ENCODE data around the gene ARIH2.
"Not testable (repeated sequence)": the region's sequence is repeated elsewhere in the genome, so short reads cannot be mapped to it uniquely, and the experiment has no call there.

ARIH2 gene

DNA sequence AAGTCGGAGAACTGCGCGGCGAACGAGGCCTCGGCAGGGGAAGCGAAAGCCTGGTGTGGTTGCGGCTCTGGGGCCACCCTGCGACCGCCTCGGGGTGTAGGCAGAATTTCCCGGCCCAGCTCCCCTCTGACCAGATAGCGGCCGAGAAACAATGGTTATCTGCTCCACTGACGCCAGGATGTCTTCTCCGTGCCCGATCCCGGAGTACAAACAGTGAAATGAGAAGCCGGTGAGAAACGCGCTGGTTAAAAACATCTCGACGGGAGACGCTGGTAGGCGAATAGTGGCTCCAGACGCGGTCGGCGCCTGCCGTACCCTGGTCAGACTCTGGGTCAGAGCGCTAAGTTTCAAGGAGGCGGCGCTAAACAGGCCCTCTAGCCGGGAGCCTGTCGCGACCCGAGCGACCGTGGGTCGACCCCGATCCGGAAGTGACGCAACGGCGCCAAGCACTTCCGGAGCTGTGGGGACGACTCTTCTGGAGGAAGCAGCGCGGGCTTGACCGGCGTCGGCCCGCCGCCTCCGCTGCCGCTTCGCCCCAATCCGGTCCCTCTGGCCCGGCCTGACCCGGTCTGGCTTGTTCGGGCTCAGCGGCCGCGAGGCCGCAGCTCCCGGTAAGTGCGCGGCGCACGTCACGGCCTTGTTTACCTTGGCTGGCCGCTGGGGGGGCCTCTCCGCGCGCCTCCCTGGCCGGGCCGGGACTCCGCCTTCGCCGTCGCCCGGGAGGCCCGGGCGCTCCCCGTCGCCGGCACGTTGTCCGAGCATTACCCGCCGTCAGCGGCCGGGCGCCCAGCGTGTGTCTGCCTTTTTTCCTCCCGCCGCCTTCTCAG is at the start of gene ARIH2:
TSS of gene ARIH2 (plus strand) at position 455 of the 827 bp plus-strand sequence. CDS start 8,717 bp downstream, outside the sequence.
- DNase-seq (ENCODE audit: low read depth, low spot score): peak; percentile 77

DNA sequence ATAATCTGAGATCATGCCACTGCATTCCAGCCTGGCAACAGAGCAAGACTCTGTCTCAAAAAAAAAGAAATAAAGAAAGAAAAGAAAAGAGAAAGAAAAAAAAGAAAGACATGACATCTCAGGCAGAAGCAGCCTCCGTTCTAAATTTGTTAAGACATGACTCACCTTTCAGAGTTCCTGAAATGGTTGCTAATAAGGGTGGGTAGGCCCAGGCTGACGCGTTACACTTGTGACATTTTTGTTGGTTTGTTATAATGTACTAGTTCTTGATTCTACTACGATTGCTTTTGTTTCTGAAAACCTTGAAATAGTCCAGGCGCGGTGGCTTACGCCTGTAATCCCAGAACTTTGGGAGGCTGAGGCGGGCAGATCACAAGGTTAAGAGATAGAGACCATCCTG is 41.0 kb upstream of the ARIH2 start:
- DNase-seq (ENCODE audit: low read depth, low spot score): no peak

DNA sequence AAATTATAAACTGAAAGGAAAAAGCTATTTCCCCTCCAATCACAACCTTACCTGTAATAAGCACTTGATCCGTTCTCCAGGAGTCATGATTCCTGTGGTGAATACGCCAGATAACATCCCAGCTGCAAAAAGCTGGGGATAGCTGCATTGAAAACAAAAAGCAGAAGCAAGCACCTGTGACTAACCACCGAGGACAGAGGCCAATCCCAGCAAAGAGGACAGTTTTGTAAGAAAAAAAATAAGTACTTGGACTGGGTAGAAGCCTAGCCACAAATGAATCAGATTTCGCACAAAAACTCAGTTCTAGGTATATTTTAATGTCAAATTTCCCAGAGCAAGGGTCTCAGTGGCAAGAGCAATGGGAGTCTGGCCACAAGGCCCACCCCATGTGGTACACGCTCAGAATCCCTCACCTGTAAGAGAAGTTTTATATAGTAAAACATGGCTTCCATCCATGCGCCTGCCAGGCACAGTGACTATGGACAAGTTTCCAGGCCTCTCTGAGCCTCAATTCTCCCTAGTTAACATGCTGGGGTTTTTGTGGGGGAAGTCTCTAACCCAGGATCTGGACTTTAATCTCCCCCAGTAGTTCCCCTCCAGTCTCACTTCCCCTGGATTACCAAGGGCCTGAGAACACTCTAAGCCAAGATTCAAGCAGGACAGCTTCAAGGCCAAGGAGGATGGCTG is 39.2 kb upstream of the ARIH2 start:
- no peak for DNase-seq (ENCODE audit: low read depth, low spot score)

DNA sequence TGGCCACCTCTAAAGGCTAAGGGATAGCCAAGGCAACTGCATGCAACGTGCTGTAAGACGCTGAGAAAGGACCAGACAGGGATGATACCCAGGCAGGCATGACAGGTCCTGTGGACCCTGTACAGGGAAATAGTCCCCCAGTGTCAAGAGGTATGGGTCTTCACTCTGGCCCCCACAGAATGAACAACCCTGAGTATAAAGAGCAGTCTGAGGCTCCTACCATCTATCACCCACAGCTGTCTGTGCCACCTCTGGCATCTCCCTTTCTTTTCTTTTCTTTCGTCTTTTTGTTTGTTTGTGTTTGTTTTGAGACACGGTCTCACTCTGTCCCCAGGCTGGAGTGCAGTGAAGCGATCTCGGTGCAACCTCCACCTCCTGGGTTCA is 38.7 kb upstream of the ARIH2 start:
- DNase-seq (ENCODE audit: low read depth, low spot score): no peak

GRCh38 chr3:48881006-48881405 is 37.6 kb upstream of the ARIH2 start:
- DNase-seq (ENCODE audit: low read depth, low spot score): no peak

GRCh38 chr3:48881652-48882114 is 37.0 kb upstream of the ARIH2 start:
- no peak for DNase-seq (ENCODE audit: low read depth, low spot score)

DNA sequence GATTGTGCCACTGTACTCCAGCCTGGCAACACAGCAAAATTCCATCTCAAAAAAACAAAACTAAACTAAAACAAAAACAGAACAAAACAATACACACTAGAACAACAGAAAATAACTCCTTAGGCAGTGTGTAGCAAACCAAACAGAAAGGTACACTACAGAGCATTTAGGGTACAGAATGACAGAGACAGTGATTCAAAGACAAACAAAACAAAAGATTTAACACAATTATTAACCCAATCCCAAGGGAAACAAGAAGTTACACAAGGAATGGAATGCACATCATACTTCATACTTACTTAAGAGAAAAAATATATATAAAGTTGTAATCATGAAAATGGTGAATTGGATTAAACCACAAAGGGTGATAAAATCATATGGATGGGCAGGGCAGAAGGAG is 32.9 kb upstream of the ARIH2 start:
- no peak for DNase-seq (ENCODE audit: low read depth, low spot score)

DNA sequence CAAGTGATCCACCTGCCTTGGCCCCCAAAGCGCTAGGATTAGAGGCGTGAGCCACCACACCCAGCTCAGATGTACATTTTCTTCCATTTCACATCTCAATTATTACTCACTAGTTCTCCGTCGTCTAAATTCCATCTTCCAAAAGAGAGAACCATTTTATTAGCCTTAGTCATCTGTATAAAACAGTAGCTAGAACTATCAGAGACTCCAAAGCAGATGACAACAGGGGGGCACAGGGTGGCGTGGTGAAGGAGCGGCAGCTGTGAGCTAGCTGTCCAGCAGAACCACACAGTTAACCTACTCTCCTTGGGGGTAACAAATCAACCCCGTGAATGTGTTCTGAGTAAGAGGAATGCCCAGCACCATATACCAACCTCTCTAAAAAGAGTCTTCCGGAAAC is 27.0 kb upstream of the ARIH2 start:
- no peak for DNase-seq (ENCODE audit: low read depth, low spot score)

GRCh38 chr3:48894516-48894915 is 24.1 kb upstream of the ARIH2 start:
- no peak for DNase-seq (ENCODE audit: low read depth, low spot score)

- no peak for DNase-seq (ENCODE audit: low read depth, low spot score)
These were observed 21.7 kb upstream of the ARIH2 start for GRCh38 chr3:48896936-48897335.

GRCh38 chr3:48897460-48898376 is 20.9 kb upstream of the ARIH2 start:
- DNase-seq (ENCODE audit: low read depth, low spot score): no peak

DNA sequence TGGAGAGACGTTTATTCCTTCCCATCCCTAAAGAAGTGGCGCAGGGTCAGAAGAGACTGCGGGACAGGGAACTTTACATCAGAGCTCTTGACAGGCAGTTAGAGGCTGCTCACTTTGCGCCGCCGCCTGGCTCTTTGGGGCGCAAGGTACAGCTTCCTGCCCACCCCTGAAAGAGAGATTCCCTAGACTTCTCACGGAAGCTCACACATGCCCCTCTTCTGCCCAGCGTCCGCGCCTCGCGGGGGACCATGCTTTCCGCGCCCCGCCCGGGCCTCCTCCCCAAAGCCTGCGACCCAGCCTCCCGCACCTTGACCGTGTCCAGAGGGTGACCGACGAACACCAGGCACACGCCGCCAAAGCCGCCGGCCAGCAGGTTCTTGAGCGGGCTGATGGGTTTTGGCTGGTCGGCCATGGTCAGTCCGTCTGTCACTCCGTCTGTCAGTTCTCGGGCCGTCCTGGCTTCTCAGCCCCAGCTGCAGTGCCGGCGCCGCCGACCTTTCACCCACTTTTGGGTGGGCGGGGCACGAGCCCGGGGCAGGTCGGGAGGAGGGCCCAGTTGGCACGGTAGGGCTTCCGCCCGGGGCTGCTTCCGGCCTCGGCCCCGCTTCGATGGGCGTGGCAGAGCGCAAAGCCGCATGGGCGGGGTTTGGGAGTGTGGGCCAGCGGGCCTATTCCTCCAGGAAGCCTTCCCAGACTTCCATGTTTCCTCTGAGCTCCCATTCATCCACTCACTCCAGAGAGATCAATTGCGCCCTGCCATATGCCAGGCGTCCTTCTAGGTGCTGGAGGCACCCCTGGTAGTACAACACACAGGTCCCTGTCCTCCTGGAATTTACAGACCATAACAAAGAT is 20.0 kb upstream of the ARIH2 start, which contains the start of gene SLC25A20:
TSS of gene SLC25A20 (minus strand) at position 500 of the 852 bp plus-strand sequence. CDS start at position 412, 88 bp downstream.
- peak; percentile 86 for DNase-seq (ENCODE audit: low read depth, low spot score)

- DNase-seq (ENCODE audit: low read depth, low spot score): no peak
These were observed 19.4 kb upstream of the ARIH2 start for GRCh38 chr3:48899273-48899672.

- DNase-seq (ENCODE audit: low read depth, low spot score): not testable (repeated sequence)
These were observed 11.6 kb upstream of the ARIH2 start for GRCh38 chr3:48907026-48907425.

DNA sequence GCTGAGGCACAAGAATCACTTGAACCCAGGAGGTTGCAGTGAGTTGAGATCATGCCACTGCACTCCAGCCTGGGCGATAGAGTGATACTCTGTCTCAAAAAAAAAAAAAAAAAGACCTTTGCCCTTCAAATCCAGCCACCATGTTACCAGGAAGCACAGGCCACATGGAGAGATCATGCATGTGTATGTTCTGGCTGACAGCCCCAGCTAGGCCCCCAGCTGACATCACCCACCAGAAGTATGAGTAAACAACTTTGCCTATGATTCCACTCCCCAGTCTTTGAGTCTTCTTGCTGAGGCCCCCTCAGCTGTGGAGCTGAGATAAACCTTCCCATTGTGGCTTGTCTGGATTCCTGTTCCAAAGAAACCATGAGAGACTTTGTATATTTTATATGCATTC is 3.3 kb upstream of the ARIH2 start:
- no peak for DNase-seq (ENCODE audit: low read depth, low spot score)

DNA sequence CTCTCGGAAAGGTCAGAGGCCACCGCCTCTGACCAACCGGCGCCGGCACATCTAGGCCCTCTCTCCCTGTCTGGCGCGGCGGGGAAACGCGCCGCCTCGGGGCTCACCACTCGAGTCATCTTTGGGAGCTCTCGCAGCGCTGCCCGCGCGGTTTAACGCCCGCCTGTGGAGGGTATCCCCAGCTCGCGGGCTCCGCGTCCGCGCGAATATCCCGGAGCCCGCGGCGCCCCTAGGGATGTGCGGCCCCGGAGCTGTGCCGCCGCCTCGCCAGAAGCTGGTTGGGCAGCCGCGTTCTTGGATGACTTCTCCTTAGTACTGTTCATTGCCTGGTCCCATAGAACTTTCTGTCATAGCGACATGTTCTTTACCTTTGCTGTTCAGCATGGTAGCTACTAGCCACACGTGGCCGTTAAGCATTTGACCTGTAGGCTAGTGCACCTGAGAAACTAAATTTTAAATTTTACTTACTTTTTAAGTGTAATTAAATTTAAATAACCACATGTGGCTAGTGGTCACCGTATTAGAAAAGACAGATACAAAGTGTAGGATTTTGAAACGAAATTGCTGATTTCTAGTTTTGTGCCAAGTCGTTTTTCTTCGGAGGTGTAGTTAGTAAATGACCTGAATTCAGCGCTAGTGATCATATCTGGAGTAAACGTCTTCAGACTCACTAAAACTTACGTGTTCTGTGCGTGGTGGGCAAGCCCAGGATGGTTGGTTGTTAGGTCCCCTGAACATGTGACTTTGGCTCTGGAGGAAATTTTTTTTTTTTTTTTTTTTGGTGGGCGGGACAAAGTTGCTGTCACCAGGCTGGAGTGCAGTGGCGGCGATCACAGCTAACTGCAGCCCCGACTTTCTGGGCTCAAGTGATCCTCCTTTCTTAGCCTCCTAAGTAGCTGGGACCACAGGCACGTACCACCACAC is 835 bp downstream of the ARIH2 start:
- no peak for DNase-seq (ENCODE audit: low read depth, low spot score)

- no peak for DNase-seq (ENCODE audit: low read depth, low spot score)
These were observed 8.1 kb downstream of the ARIH2 start for GRCh38 chr3:48926425-48927392.

DNA sequence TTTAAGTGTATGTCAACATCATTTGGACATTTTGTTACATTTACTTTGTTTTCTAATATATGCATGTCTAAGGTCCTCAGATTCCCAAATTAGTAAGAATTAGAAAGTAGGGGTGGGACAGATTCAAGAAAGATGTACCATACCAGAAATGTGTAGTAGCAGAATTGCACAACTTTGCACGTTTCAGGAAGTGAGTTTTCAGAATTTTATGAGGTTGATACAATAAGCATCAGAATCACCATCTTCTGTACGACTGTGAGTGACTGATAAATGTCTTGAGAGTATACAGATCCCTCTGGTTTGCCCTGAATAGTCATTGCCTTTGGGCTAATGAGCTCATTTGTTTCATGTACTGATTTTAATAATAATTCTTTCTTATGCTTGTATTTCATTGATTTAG is 9.3 kb downstream of the ARIH2 start:
- DNase-seq (ENCODE audit: low read depth, low spot score): no peak

DNA sequence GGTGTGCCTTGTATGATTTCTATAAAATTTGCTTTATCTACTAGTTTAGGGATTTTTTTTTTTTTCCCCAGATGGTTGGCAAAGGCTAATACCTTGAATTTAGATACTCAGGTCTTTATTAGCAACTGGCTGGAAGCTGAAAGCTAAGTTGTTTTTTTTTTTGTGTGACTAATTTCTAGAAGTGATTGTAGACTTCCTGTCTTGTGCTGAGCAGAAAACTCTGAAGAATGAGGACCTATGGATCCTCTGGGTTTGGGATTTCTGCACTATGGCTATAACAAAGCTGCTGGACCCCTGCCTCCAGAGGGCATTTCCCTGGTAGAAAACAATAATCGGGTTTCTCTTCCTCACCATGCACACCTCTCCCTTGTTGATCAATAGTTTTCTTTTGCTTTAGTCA is 10.0 kb downstream of the ARIH2 start:
- DNase-seq (ENCODE audit: low read depth, low spot score): no peak

All from activated CD4-positive, CD25-positive, alpha-beta regulatory T cell treated with anti-CD3 and anti-CD28 coated beads, Interleukin-2, amount 50 U/mL, for 16 hours (primary cell).